ENCODE data around the gene MOCS1.

MOCS1 gene

DNA sequence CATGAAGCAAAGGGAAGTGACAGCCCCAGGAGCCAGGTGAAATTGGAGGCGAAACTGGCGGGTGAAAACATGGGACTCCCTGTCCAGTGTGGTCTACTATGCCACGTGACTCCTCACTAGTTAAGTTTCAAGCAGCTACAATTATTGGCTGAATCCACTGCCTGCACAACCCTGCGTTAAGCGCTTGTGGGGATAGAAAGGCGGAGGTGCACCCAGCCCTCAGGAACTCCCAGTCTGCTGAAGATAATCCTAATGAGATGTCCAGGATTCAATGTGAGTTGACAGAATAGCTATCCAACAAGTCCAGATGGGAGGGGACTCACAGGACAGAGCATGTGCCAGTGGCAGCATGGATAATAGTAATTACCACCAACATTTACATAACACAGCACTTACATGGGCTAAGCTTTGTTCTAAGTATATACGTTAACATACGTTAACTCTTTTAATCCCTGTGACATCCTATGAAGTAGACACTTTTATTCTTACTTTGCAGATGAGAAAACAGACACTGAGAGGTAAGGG lies 1.8 kb downstream of the MOCS1 start:
- TF ChIP-seq, protein P1, sequence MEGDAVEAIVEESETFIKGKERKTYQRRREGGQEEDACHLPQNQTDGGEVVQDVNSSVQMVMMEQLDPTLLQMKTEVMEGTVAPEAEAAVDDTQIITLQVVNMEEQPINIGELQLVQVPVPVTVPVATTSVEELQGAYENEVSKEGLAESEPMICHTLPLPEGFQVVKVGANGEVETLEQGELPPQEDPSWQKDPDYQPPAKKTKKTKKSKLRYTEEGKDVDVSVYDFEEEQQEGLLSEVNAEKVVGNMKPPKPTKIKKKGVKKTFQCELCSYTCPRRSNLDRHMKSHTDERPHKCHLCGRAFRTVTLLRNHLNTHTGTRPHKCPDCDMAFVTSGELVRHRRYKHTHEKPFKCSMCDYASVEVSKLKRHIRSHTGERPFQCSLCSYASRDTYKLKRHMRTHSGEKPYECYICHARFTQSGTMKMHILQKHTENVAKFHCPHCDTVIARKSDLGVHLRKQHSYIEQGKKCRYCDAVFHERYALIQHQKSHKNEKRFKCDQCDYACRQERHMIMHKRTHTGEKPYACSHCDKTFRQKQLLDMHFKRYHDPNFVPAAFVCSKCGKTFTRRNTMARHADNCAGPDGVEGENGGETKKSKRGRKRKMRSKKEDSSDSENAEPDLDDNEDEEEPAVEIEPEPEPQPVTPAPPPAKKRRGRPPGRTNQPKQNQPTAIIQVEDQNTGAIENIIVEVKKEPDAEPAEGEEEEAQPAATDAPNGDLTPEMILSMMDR (IDR thresholded peaks at IDR 0.05; ENCODE audit: low read length, missing control alignments) = no peak
- no peak overlapping the region for H3K4me3 ChIP-seq (replicated peaks; ENCODE audit: low read depth, low read length)
- no peak for DNase-seq (ENCODE audit: low read depth)

DNA sequence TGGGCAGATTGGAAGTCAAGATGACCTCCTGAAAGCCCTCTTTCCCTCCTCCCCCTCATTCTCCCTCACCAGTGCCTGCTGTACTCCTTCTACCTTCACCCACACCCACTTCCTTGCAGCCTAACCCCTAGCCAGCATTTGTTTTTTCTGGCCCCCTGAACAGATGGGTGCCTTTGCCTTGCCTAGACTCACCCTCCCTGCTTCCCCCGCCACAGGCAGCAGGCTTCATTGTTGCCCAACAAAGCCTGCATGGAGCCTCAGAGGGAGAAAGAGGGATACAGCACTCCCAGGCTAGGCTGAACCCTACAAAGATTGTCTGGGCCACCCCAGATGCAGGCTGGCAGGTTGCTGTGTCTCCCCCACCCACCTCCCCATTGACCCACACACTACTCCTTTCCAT lies 2.7 kb downstream of the MOCS1 start:
- DNase-seq (ENCODE audit: low read depth) = no peak
- no peak overlapping the region for H3K4me3 ChIP-seq (replicated peaks; ENCODE audit: low read depth, low read length)
- TF ChIP-seq, protein P1 (IDR thresholded peaks at IDR 0.05; ENCODE audit: low read length, missing control alignments) = no peak

DNA sequence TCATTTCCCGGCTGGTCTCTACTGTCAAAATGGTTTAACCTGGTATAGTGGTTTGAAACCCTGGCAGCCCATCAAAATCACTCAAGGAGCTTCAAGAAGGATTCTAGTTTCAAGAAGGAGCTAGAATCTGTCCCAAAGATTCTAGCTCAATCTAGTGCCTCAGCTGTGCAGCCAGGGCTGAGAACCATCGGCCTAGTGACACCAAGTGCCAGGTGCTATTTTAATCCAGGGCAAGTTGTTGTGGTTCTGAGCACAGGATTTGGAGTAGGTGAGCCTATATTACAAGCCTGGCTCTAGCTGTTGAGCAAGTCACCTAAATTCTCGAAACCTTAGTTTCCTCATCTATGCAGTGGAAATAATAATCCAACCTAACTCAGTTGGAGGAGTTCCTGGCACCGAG lies 3.7 kb downstream of the MOCS1 start:
- DNase-seq (ENCODE audit: low read depth) = no peak
- no peak overlapping the region for H3K4me3 ChIP-seq (replicated peaks; ENCODE audit: low read depth, low read length)
- TF ChIP-seq, protein P1 (IDR thresholded peaks at IDR 0.05; ENCODE audit: low read length, missing control alignments) = no peak

DNA sequence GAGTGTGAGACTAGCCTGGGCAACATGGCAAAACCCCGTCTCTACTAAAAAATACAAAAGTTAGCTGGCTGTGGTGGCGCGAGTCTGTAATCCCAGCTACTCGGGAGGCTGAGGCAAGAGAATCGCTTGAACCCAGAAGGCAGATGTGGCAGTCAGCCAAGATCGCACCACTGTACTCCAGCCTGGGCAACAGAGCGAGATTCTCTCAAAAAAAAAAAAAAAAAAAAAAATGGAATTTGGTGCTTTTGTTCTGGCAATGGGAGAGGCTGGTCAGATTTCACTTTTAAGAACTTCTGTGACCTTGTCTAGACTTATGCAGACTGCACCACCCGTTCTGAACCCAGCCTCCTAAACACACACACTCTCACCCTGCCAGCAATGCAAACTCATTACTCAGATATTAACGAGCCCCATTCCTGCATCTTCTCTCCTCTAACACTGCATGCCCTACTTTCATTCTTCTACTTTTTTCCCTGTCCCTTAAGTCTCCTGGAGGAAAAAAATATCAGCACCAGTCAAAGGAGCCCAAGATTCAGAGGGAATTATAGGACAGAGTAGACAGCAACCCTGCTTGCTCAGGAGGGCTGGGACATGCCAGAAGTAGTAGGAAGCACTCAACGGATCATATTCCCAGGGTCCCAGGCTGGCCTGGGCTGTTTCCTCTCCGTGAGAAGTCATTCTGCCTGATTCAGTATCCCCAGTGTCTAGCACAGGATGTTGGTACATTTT lies 4.4 kb downstream of the MOCS1 start:
- TF ChIP-seq, protein P1 (IDR thresholded peaks at IDR 0.05; ENCODE audit: low read length, missing control alignments) = no peak
- H3K4me3 ChIP-seq (replicated peaks; ENCODE audit: low read depth, low read length) = no peak overlapping the region
- DNase-seq (ENCODE audit: low read depth) = peak; percentile 14

DNA sequence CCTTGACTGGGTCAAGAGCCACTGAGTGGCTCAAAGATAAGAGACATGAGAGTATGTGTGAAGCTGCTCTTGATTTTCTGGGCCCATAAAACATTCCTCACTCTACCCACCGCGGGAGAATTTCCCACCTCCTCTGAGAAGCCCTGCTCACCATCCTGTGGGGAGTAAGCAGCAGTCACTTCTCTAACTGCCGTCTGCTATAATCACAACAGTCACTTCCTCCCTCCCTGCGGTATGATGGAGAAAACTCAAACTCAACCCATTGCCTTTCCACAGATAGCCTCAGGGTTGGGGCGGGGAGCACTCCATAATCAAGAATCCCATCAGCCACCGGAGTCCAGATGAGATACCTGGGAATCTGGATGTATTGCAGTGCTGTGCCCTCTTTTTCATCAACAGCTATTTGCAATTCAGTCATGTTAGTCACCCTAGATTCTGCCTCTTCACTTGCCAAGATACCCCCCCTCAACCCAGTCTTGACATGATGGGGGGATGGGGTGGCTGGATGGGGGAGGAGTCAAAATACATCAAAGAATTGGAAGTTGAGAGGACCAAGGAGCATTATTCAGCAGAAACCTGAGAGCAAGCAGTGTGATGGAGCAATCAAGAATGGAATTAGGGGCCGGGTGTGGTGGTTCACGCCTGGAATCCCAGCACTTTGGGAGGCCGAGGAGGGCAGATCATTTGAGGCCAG lies 5.1 kb downstream of the MOCS1 start:
- TF ChIP-seq, protein P1 (IDR thresholded peaks at IDR 0.05; ENCODE audit: low read length, missing control alignments) = no peak
- no peak for DNase-seq (ENCODE audit: low read depth)
- no peak overlapping the region for H3K4me3 ChIP-seq (replicated peaks; ENCODE audit: low read depth, low read length)

DNA sequence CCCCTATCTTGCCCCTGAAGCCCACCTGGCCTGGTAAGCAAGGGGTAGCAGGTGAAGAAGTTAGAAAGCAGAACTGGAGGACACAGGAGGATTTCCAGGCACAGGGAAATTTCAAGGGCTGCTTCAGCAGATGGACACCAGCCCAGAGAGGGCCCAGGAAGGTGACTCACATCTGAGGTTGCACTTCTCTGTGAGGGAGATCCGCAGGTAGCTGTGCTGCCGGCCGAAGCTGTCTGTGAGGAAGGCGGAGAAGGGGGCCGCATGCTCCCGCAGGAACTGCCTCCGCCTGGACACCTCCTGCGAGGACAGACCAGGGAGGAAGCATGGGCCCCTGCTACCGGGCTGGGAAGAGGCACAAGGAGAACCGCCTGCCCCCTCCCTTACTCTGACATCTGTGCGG lies 7.1 kb downstream of the MOCS1 start:
- TF ChIP-seq, protein P1 (IDR thresholded peaks at IDR 0.05; ENCODE audit: low read length, missing control alignments) = no peak
- DNase-seq (ENCODE audit: low read depth) = peak; percentile 37

More for the DNA sequence above, 7.1 kb downstream of the MOCS1 start:
- H3K4me3 ChIP-seq (replicated peaks; ENCODE audit: low read depth, low read length) = no peak overlapping the region

Measured in fibroblast of pulmonary artery (primary cell).